GM06990 (cell line): ENCODE data around the gene THADA.
"Not testable (repeated sequence)": the region's sequence is repeated elsewhere in the genome, so short reads cannot be mapped to it uniquely, and the experiment has no call there.

Source experiments
- DNase-seq: peaks from one replicate; pipeline ENCODE4 v3.0.0-alpha.2; 2011; ENCODE audit not compliant: insufficient read length; ENCODE audit errors: extremely low read depth
- H3K27me3 ChIP-seq: replicated peaks from 2 replicates; pipeline ENCODE4 v1.6.0; 2011; ENCODE audit warnings: low read length; ENCODE audit not compliant: control insufficient read depth, insufficient read depth
- H3K36me3 ChIP-seq: 2 replicates; pipeline ENCODE4 v1.5.1; 2011; ENCODE audit warnings: low read length; ENCODE audit not compliant: control insufficient read depth, insufficient read depth
- H3K4me3 ChIP-seq: replicated peaks from 2 replicates; pipeline ENCODE4 v1.5.1; 2011; ENCODE audit warnings: low read depth, mild to moderate bottlenecking, control low read depth, low read length
- TF ChIP-seq, protein P1 (sequence below): IDR thresholded peaks from 2 replicates; pipeline ENCODE4 v1.5.1; 2011; ENCODE audit warnings: low read length, control low read depth, mild to moderate bottlenecking, inconsistent platforms; ENCODE audit not compliant: insufficient read depth, poor library complexity, severe bottlenecking

The THADA gene

DNA sequence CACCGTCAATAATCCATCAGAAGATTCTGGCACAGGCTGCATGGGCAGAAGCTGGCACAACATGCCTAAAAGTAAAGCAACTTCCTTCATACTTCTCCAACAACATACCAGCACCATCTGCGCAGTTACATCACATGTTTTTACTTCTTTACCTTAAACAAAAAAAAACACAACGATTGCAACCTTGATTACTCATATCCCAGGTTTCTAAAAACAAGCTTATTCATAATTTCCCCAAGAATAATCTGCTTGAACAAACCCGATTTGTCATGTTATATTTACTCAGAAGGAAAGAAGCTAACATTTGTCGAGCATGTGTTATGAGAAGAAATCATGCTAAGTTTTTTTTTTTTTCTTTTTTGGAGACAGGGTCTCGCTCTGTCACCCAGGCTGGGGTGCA lies 54.7 kb downstream of the THADA start:
- no peaks in the 10 kb centered on the region; the same call in 1 of the 2 replicates for H3K36me3 ChIP-seq
- TF ChIP-seq, protein P1, sequence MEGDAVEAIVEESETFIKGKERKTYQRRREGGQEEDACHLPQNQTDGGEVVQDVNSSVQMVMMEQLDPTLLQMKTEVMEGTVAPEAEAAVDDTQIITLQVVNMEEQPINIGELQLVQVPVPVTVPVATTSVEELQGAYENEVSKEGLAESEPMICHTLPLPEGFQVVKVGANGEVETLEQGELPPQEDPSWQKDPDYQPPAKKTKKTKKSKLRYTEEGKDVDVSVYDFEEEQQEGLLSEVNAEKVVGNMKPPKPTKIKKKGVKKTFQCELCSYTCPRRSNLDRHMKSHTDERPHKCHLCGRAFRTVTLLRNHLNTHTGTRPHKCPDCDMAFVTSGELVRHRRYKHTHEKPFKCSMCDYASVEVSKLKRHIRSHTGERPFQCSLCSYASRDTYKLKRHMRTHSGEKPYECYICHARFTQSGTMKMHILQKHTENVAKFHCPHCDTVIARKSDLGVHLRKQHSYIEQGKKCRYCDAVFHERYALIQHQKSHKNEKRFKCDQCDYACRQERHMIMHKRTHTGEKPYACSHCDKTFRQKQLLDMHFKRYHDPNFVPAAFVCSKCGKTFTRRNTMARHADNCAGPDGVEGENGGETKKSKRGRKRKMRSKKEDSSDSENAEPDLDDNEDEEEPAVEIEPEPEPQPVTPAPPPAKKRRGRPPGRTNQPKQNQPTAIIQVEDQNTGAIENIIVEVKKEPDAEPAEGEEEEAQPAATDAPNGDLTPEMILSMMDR, result no peak
- no peak overlapping the region for H3K4me3 ChIP-seq
- DNase-seq, result no peak
- no peaks in the 10 kb centered on the region for H3K27me3 ChIP-seq

DNA sequence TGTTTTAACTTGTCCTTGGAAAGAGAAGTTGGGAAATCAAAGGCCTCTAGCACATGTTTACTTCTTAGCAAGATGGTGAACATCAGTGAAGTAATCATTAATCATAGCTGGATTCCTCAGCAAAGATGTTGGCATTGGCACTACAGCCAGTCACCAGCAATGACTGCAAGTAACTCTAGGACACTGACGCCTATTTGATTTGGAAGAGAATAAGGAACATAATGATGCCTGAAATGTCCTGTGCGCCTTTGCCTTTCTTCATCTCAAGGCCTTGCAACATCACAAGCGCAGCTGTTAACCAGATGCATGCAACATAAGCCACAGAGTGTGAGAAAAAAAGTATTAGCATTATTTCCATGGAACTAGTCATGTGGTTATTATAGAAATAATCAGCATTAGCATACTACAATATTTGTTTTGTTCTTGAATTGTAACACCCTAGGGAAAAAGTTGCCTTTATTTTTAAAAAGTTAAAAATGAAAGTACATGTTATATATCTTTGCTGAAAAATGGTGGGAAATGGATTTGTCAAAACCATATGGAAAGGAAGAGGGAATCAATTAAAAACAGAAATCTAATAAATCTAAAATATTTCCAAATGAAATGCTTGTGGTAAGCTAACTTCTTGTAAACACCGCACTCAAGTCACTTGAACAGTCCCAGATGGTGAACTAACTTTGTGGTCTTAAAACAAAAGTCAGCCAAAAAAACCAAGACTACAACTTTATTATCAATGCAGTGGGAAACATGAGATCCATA lies 55.6 kb downstream of the THADA start:
- TF ChIP-seq, protein P1, result no peak
- Histone ChIP-seq H3K27me3 (no peaks in the 10 kb centered on the region), H3K4me3 (no peak overlapping the region), H3K36me3 (no peaks in the 10 kb centered on the region; the same call in 1 of the 2 replicates)
- no peak for DNase-seq

DNA sequence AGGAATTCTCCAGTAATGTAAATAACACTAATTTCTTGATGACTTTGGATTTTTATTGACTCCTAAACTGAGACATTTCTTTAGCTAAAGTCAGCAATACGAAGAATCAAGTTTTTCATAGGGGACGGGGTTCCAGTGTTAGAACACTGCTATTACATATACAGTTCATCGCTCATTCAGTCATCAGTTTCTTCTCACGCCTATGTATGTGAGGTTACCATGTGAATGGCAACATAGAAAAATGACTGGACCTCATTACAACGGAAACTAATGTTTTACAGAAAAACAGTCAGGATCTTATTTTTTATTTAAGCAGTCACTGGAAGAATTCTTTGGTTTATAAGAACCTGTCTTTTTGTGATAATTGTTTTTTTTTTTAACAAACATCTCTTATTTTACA lies 56.4 kb downstream of the THADA start:
- H3K4me3 ChIP-seq, result no peak overlapping the region
- DNase-seq, result no peak
- TF ChIP-seq, protein P1, result no peak
- H3K27me3 ChIP-seq, result no peaks in the 10 kb centered on the region
- H3K36me3 ChIP-seq, result no peaks in the 10 kb centered on the region; the same call in 1 of the 2 replicates

DNA sequence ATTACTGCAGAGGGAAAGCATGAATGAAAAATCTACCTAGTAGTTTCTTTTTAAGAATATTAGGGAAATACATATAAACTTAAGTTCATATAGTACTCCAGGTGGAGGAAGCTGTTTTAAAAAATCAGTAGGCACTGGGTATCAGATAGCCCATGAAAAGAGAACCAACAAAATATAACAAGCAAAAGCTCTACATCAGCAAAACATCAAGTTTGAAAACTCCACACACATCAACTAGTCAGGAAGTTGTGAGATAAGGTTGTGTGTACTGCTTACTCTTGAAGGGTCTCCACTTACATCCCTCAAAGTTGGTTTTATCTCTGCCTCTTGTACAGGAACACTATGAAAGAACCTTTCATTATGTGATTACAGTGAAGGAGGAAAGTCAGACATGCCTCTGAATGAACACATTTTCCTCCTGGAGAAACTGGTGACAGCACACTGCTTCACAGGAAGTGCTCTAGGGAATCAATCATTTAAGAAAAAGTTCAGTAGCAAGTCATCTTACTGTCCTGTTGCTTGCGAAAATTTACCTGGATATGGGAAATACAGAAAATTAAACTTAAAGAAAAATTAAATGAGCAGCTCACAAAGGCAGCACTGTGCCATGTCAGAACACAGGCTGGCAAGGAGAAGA lies 57.7 kb downstream of the THADA start:
- TF ChIP-seq, protein P1, result no peak
- H3K36me3 ChIP-seq, result no peaks in the 10 kb centered on the region; the same call in 1 of the 2 replicates

DNA sequence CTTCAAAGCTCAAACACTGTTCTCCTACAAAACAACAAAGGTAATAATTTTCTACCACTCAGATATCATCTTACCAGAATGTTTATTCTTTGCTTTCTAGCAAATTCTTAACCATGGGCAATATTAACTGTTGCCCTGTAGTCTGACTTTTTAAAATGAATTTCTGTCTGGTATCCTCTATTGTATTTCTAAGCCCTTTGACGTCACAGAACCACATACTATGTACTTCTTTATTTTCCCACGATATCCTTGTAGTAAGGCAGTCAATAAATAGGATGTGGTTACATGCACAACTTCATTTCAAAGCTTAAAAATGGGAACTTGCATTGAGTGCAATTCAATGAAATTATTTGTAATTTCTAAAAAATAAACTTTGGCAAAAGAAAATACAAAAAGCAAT lies 58.7 kb downstream of the THADA start:
- TF ChIP-seq, protein P1, result no peak
- DNase-seq, result no peak
- no peaks in the 10 kb centered on the region for H3K27me3 ChIP-seq
- no peaks in the 10 kb centered on the region; the same call in 1 of the 2 replicates for H3K36me3 ChIP-seq
- no peak overlapping the region for H3K4me3 ChIP-seq

More for the DNA sequence above, 57.7 kb downstream of the THADA start:
- DNase-seq, result no peak
- no peaks in the 10 kb centered on the region for H3K27me3 ChIP-seq
- H3K4me3 ChIP-seq, result no peak overlapping the region

DNA sequence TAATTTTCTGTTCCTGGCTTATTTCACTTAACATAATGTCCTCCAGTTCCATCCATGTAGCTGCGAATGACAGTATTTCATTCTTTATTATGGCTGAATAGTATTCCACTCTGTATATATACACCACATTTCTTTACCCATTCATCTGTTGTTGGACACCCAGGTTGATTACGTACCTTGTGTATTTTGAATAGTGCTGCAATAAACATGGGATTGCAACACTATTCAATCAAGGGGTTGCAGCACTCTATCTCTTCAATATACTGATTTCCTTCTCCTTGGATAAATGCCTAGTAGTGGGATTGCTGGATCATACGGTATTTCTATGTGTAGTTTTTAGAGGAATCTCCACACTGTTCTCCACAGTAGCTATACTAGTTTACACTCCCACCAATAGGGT lies 61.3 kb downstream of the THADA start:
- DNase-seq, result no peak
- TF ChIP-seq, protein P1, result no peak
- Histone ChIP-seq H3K36me3 (no peaks in the 10 kb centered on the region), H3K27me3 (no peaks in the 10 kb centered on the region), H3K4me3 (no peak overlapping the region)

DNA sequence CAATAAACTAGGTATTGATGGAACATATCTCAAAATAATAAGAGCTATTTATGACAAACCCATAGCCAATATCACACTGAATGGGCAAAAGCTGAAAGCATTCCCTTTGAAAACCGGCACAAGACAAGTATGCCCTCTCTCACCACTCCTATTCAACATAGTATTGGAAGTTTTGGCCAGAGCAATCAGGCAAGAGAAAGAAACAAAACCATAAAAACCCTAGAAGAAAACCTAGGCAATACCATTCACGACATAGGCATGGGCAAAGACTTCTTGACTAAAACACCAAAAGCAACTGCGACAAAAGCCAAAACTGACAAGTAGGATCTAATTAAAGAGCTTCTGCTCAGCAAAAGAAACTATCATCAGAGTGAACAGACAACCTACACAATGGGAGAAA lies 63.3 kb downstream of the THADA start:
- H3K4me3 ChIP-seq, H3K27me3 ChIP-seq, DNase-seq, H3K36me3 ChIP-seq: not testable (repeated sequence)
